Stimulated activated naive CD8-positive, alpha-beta T cell treated with anti-CD3 and anti-CD28 coated beads, Interleukin-15, Interleukin-2, amounts not matched to agents 100 U/mL and 50 U/mL, for 24 hours (primary cell): ENCODE measurements around the gene RASSF4.

Experiments
- ATAC-seq: fragments of 150-1000 bp; cut with Tn5 transposase; one replicate; pipeline ENCODE4 v1.10.0; 2021
- DNase-seq: peaks from one replicate; pipeline ENCODE4 v3.0.0; 2021

RASSF4 gene

GRCh38 chr10:44947371-44948152 is 12.0 kb upstream of the RASSF4 start:
- peak; percentile 48 for ATAC-seq
- no peak for DNase-seq

- no peak for ATAC-seq
- DNase-seq = no peak
Measured at GRCh38 chr10:44948642-44949041, 11.0 kb upstream of the RASSF4 start.

GRCh38 chr10:44949127-44949802 is 10.3 kb upstream of the RASSF4 start:
- no peak for DNase-seq
- no peak for ATAC-seq

GRCh38 chr10:44949915-44950314 is 9.7 kb upstream of the RASSF4 start:
- DNase-seq = no peak
- no peak for ATAC-seq

DNA sequence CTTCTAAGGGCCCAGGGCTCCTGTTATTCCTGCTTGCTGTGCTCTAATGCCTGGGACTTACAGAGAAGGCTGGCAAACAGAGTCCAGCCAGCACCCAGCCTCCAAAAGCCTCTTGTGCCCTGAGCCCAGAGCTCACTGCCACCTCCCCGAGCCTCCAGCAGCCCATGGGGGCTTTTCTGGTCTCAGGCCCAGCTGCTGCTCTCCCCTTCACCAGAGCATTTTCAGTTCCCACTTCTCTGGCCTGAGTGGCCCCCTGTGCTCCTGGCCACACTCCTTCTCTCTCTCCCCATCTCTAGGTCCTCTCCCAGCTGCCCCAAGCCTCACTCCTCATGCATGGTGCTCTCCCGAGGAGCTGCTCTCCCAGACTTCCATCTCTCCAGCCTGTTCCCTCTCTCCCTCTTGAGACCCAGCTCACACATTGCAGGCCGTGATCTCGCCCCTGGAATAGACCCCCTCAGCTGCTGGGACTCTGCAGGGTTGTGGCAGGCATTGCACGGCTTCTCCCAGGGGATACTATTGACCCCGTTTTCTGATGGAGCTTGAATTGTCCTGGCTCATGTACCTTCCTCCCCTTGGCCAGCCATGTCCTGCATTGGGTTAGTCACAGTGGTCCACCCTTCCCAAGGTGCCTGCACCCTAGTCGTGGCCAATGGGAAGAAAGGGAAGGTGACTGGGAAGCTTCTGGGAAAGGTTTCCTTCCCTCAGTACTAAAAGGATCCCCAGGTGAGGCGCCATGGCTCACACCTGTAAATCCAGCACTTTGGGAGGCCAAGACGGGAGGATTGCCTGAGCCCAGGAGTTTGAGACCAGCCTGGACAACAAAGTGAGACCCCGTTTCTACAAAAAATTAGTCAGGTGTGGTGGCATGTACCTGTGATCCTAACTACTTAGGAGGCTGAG is 9.0 kb upstream of the RASSF4 start:
- ATAC-seq = no peak
- no peak for DNase-seq

DNA sequence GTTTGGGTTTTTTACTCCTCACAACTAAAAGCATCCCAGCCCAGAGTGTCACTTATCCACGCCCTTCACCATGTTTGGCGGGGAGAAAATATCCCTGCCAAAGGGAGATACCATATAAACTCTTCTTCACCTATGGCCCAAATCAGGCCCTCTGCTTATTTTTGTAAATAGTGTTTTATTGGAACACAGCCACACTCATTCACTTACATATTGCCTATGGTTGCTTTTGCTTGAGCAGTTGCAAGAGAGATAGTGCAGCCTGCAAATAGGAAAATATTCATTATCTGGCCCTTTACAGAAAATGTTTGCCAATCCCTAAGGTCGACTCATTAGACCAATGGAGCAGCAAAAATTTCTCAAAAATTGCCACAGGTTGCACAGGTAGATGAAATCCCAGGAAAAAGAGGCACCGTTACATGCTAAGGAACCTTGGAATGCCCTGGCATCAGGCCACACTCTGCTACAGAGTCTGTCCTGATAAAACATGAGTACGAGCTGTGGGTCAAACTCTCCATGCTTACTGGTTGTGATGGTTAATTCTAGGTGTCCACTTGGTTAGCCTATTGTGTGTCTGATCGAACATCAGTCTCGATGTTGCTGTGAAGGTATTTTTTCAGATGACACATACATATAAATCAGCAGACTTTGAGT is 7.9 kb upstream of the RASSF4 start:
- ATAC-seq = no peak
- no peak for DNase-seq

DNA sequence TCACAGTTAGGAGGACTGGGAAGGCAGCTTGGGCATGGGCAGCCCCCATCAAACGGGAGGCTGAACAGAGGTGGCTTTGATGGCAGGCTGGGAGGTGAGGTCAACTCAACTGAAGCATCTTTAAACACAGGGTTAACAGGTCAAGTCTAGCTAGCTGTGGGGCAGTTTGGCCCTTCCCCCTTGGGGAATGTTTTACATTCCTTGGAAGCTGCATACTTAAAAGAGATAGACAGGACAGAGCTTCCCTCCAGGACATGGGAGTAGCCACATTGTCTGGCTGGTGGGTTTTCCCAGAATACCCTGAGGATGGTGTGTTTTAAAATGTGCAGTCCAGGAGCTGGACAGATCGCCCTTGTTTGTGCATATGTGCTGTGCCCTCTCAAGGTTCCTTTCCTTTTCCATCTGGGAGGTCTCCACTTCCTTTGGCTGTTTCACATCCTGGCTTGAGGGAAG is 6.8 kb upstream of the RASSF4 start:
- ATAC-seq (no peak), DNase-seq (no peak)

GRCh38 chr10:44954042-44954441 is 5.6 kb upstream of the RASSF4 start:
- ATAC-seq = no peak
- no peak for DNase-seq

- DNase-seq = no peak
Measured at GRCh38 chr10:44954962-44955361, 4.6 kb upstream of the RASSF4 start.

DNA sequence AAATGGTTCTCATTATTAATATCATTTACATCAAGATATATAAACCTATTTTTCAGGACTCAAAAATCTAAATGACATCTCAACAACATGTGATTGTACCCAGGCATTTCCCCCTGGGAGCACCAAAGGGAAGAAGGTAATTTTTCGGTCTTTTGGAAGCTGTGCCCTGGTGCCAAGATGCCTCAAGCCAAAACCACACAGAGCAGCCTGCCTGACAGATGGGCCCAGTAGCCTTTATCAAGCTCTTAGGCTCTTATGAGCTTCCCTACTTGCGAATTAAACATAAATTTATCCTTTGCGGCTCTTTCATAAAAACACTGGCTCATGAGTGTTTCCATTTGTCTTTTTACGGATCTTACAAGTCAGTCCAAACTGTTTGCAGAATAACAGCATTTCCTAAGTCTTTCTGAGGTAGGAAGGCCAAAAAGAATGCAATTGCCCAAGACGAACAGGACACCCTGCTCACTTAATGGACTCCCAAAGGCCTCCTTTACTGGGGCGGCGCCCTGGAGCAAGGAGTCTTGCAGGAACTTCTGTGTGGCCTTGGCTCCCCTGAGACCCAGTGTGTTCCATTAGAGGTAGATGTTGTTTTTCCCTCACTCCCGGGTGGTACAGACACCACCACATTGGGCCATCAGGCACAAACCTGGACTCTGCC is 4.1 kb upstream of the RASSF4 start:
- DNase-seq (no peak), ATAC-seq (no peak)

More at GRCh38 chr10:44954962-44955361, 4.6 kb upstream of the RASSF4 start:
- no peak for ATAC-seq

DNA sequence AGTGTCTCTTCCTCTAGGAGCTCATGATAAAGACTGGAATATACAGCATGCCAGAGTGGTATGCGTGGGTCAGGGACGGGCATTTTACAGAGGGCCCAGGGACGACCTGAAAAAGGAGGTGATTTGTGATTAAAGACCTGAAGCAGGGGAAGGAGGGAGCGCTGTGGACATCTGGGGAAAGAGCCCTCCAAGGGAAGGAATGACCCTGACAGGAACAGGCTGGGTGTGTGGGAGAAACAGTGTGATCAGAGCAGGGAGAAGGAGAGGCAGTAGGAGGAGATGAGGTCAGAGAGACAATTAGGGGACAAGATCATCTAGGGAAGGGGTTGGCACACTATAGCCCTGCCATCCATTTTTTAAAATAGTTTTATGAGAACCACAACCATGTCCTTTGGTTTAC is 3.4 kb upstream of the RASSF4 start:
- ATAC-seq = no peak
- DNase-seq = no peak

GRCh38 chr10:44956717-44957706 is 2.6 kb upstream of the RASSF4 start:
- DNase-seq (no peak), ATAC-seq (no peak)

DNA sequence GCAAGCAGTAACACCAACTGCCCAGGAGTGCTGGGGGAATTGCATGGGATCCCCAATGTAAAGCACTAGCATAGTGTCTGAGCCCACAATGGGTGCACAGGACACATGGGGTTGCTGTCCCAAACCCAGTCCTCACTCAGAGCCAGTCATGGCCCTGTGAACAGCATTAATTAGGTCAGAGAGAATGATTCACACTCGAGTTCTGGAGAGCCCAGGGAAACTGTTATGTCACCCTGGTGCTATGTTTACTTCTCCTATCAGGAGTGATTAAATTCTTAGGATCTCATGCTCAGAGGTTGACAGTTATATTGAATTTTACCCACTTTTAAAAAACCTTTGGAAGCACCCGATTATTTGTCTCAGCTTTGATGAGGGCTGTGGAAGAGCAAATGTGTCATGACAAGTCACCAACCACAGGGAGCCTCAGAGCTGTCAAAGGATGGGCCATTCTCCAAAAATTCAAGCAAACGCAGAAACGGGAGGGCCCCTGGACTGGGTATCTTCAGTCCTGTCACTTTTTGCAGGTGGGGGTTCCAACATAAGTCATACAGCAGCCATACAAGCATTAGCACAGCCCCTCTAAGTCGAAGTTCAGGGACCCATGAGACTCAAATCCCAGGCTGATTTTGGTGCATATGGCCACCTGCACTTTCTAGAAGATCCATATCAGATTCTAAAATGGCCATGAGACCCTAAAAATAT is 1.3 kb upstream of the RASSF4 start:
- ATAC-seq (no peak), DNase-seq (no peak)

DNA sequence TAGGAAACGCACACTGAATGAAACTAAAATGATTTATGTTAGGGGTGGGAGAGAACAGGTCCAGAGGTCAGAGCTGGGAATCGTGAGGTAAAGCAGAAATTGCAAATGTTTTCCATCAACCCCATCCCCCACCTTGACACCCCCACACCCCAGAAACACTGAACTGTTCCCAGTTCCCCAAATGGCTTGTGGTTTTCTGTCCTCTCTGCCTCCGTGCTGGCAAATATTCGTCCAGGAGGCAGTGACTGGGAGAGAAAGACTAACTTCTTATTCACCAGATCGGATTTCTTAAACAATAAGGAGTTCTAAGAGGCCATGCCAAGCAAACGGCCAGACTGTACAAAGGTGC is 730 bp upstream of the RASSF4 start:
- no peak for ATAC-seq
- DNase-seq = no peak

DNA sequence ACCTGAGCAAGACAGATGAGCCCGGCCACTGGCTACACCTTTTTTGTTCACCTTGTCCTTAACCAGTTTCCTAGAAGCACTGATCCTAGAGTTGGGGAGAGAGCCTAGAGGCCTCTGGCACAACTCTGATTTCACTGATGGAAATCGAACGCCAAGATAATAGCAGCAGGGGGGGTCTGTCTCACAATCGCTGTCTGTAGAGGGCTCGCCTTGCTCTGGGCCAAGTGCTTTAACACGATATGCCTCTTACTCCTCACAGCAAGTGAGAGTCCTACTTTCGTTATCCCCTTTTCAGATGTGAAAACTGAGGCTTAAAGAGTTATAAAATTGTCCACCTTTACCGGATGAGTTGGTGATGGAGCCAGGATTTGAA is 472 bp downstream of the RASSF4 start:
- ATAC-seq (no peak), DNase-seq (no peak)

DNA sequence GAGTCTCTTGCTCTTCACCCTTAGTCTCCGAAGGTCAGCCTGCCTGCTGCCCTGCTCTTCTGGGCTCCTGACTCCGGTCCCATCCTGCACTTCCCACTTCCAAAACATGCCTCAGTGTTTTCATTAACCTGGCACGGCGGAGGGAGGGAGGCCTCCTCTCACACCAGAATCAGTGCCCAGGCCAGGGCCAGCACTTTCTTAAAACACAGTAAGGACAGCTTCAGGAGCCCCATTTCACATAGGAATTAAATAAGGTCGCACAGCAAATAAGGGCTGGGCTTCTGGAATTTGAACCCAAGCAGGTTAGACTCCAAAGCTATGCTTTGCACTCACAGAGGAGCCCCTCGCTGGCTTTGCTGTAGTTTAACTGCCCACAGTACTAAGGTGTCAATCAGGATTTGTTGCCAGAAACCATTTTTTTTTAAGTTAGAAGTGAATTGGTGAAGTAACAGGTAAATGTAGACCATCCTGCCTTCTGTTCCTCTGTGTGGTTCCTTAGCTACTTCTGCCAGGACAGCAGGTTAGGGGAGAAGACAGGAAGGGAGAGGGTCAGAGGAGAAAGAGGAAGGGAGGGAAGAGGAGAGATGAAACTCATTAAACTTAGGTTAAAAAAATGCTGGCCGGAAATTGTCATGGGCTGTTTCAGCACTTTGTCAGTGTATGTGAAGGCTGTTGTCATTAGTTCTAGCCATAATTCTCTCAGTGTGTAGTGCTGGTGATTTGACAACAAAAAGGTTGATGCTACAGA is 1.1 kb downstream of the RASSF4 start:
- DNase-seq = no peak
- ATAC-seq = no peak

DNA sequence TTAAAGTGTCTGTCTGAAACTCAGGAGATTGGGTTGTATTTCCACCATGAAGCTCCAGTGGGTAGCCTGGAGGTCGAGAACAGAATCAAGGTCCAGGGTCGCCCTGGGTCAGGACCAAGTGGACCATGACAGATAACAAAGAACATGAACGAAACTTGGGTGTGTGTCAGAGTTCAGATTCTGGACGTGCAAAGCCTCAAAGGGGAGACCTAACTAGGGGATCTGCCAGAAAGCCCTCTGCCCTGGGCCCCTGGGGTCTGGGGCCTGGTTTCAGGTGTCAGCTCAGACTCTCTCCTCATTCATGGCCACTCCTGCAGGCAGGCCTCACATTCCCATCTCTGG is 1.6 kb downstream of the RASSF4 start:
- no peak for ATAC-seq
- no peak for DNase-seq

DNA sequence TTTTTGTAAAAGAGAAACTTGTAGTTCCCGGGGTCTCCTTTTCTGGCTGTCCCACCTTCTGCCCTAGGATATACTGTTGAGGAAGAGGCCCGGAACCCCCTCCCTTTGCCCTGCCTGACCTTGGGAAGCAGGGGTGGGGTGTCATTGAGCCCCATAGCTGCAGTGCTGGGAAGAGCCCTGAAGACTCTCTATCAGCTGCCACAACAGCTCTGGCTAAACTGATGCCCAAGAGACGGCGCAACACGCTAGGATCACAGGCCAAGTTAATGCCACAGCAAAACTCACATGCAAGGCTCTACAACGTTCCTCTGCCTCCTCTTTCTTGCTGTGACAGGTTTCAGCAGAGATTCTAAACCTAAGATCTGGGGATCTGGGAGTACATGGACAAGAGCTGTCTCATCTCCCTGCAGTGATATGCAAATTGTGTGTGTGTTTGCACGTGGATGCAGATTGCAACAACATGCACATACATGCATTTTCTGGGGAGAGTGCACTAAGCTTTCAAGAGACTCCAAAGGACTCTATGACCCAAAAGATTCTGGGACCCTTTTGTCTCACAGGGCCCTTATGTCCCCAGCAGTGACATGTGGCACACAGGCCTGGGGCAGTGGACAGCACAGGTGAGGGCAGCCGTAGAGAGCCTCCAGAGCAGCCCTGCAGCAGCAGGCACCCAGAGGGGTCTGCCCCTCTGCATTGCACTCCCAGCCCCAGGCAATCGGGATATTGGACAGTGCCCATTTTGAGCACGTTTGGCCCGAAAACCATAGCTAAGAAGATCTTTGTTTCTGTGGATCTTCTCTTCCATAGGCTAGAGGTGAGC is 2.5 kb downstream of the RASSF4 start:
- ATAC-seq (no peak), DNase-seq (no peak)
